Activated T-cell treated with anti-CD3 and anti-CD28 coated beads, Interleukin-2, amount 50 U/mL, for 72 hours (primary cell): ENCODE results near the gene ADGRL2. TPM values are rescaled to one million over a fixed set of nuclear protein-coding genes. Genes with fewer than 3 reads are reported as not detected.

ENCODE experiments used
- ATAC-seq, 2 donors: fragments of 150-1000 bp; cut with Tn5 transposase; replicated peaks in 1 of 2; 2 replicates each; pipeline ENCODE4 v1.10.0; 2021; ENCODE audit warnings: moderate library complexity in 2 of 2, mild to moderate bottlenecking in 1 of 2
- DNase-seq, 2 donors: peaks; one replicate each; pipeline ENCODE4 v3.0.0; 2021 to 2022; ENCODE audit warnings: mixed read lengths in 1 of 2
- H3K27ac Mint-ChIP-seq: one replicate; pipeline ENCODE4 v1.8.0; 2022; ENCODE audit warnings: mild to moderate bottlenecking, moderate library complexity, mixed read lengths
- H3K27me3 Mint-ChIP-seq: one replicate; pipeline ENCODE4 v1.8.0; 2022; ENCODE audit warnings: low read depth, mixed read lengths
- H3K36me3 Mint-ChIP-seq, 2 donors: one replicate each; pipeline ENCODE4 v1.8.0; 2022; ENCODE audit warnings: mixed read lengths in 2 of 2, mild to moderate bottlenecking in 1 of 2; ENCODE audit not compliant: insufficient read depth in 2 of 2
- H3K4me1 Mint-ChIP-seq: one replicate; pipeline ENCODE4 v1.8.0; 2022; ENCODE audit warnings: low read depth, mixed read lengths
- H3K4me3 Mint-ChIP-seq, 2 donors: one replicate each; pipeline ENCODE4 v1.8.0; 2022; ENCODE audit warnings: mild to moderate bottlenecking in 2 of 2, mixed read lengths in 2 of 2, moderate library complexity in 2 of 2
- H3K9me3 Mint-ChIP-seq, 2 donors: one replicate each; pipeline ENCODE4 v1.8.0; 2022; ENCODE audit warnings: mixed read lengths in 2 of 2
- total RNA-seq, 2 donors: library from RNA; stranded (reverse); gene quantifications; one replicate each; pipeline ENCODE4 v1.2.3, GENCODE V29; 2022

ADGRL2 gene
- total RNA-seq: not detected

DNA sequence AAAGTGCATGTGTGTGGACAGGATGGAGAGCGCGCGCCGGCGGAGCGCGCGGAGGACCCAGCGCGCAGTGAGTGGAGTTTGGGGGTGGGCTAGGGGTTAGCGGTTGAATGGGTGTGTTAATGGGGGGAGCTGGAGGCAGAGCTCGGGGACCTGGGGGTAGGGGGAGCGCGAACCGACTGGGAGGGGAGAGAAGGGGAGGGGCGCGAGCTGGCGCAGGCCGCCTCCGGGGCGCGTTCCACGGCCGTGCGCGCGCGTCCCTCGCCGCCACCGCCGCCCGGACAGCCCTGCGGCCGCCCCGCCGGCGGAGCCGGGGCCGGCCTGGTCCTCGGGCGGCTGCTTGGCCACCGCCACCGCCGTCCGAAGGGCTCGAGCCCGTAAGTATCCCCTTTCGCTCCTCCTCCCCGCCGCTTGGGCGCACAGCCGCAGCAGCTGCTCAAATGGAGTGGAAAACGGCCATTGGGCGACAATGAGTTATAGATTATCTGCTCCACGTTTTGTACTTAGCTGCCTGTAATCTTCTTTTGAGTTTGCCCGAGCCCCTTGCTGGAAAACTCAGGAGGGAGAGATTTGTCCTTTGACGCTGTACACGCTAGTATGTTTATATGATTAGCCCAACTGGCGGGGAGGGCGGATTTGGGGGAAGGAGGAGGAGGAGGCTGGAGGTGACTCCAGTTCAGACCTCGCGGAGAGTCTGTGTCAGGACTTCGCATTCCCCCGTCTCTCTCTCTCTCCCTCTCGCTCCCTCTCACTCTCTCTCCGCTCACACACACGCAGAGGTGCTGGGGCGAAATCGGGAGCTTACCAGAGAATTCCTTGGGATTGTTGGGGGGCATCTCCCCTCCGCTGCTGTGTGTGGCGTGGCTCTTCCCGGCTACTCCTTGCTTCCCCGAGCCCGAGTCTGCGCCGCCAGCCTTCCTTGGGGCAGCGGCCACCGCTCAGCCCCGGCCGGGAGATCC, at the start of gene ADGRL2:
TSS of gene ADGRL2 (plus strand) at position 240 of the 956 bp plus-strand sequence. CDS start 36,051 bp downstream, outside the sequence.
- DNase-seq: peak in 1 of 2 donors; percentile 18
- Mint-ChIP-seq H3K4me1 (peaks cover 13% of the 10 kb centered on the region), H3K27ac (no peak within 1 kb of the TSS), H3K4me3 (peak within 1 kb of the TSS; percentile 76 to 80), H3K36me3 (no peaks in the 10 kb centered on the region), H3K27me3 (peaks cover 52% of the 10 kb centered on the region), H3K9me3 (no peaks in the 10 kb centered on the region)
- ATAC-seq: peak; percentile 55 to 69

- peaks cover 2 to 4% of the 10 kb centered on the region in 2 donors for H3K9me3 Mint-ChIP-seq
- ATAC-seq: no peak
- no peaks in the 10 kb centered on the region for H3K36me3 Mint-ChIP-seq
- no peak overlapping the region for H3K4me3 Mint-ChIP-seq
- DNase-seq: no peak
- no peak overlapping the region for H3K27ac Mint-ChIP-seq
- no peaks in the 10 kb centered on the region for H3K27me3 Mint-ChIP-seq
- H3K4me1 Mint-ChIP-seq: no peaks in the 10 kb centered on the region
Measured at GRCh38 chr1:81752840-81753239, 47.9 kb upstream of the ADGRL2 start.

DNA sequence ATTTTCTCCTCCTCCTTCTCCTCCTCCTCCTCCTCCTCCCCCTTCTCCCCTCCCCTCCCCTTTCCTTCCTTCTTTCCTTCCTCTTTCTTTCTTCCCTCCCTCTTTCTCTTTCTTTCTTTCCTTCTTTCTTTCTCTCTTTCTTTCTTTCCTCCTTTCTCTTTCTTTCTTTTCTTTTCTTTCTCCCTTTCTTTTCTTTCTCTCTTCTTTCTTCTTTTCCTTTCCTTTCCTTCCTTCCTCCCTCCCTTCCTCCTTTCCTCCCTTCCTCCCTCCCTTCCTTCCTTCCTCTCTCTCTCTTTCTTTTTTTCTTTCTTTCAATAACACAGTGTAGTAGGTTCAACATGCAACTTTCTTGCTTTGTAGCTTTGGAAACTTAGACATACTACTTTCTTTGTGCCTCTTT, 46.3 kb upstream of the ADGRL2 start:
- peaks cover 2 to 3% of the 10 kb centered on the region in 2 donors for H3K9me3 Mint-ChIP-seq
- no peaks in the 10 kb centered on the region for H3K4me1 Mint-ChIP-seq
- no peaks in the 10 kb centered on the region for H3K36me3 Mint-ChIP-seq
- H3K27me3 Mint-ChIP-seq: no peaks in the 10 kb centered on the region
- no peak overlapping the region for H3K27ac Mint-ChIP-seq
- DNase-seq (no peak), ATAC-seq (no peak)
- no peak overlapping the region for H3K4me3 Mint-ChIP-seq

DNA sequence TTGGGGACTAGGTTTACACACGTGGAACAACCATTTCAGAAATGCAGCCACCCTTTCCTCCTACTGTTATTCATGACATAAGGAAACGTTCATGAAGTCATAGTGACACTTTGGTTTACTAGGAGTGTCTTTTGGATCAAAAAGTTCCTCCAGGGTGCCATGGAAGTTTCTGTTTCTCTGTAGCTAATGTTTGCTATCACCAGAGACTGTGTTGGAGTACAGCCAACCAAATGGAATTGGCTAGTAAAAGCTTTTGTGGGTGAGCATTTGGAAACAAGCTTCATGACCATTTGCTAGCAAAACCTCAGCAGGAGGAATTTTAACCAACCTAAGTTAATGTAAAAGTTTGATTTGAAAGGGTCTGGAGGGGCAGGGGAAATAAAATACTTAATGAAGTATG, 43.9 kb upstream of the ADGRL2 start:
- peaks cover 0 to 2% of the 10 kb centered on the region in 2 donors for H3K9me3 Mint-ChIP-seq
- H3K27me3 Mint-ChIP-seq: no peaks in the 10 kb centered on the region
- H3K36me3 Mint-ChIP-seq: no peaks in the 10 kb centered on the region
- no peak overlapping the region for H3K4me3 Mint-ChIP-seq
- H3K4me1 Mint-ChIP-seq: no peaks in the 10 kb centered on the region
- ATAC-seq (no peak), DNase-seq (no peak)
- no peak overlapping the region for H3K27ac Mint-ChIP-seq

- ATAC-seq: no peak
Measured at GRCh38 chr1:81757398-81758020, 43.2 kb upstream of the ADGRL2 start.

GRCh38 chr1:81758181-81758580, 42.6 kb upstream of the ADGRL2 start:
- no peaks in the 10 kb centered on the region for H3K4me1 Mint-ChIP-seq
- ATAC-seq (no peak), DNase-seq (no peak)
- H3K9me3 Mint-ChIP-seq: peaks cover 0 to 1% of the 10 kb centered on the region in 2 donors
- no peaks in the 10 kb centered on the region for H3K27me3 Mint-ChIP-seq
- H3K4me3 Mint-ChIP-seq: no peak overlapping the region
- H3K36me3 Mint-ChIP-seq: no peaks in the 10 kb centered on the region
- no peak overlapping the region for H3K27ac Mint-ChIP-seq

More at GRCh38 chr1:81757398-81758020, 43.2 kb upstream of the ADGRL2 start:
- Mint-ChIP-seq H3K27ac (no peak overlapping the region), H3K9me3 (peaks cover 0 to 3% of the 10 kb centered on the region in 2 donors), H3K27me3 (no peaks in the 10 kb centered on the region), H3K4me3 (no peak overlapping the region), H3K36me3 (no peaks in the 10 kb centered on the region), H3K4me1 (no peaks in the 10 kb centered on the region)
- no peak for DNase-seq

DNA sequence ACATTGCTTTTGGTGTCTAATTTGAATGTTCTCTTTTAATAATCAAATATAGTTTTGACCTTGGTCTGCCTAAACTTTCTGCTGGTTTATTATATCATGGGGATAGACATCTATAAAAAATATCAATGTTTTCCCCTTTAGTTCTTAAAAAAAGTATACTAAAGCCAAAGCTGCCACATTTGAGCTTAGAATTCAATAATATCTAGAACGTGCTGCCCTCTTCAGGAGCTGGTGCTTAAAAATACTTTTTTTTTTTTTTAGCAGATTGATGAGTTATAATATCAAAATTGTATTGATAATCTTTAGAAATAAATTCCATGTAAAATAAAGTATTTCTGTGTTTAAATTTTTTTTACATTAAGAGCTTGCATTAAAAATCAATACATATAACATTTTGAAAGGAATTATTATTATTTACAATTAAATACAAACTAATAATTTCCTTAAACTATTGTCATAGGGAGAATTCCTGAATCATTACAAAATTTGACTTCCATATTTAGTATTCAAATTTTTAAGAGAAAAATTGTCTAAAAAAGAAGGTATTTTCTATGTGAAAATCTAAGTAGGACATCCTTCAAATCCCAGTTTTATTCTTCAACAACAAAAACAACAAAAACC, 40.1 kb upstream of the ADGRL2 start:
- Mint-ChIP-seq H3K27me3 (no peaks in the 10 kb centered on the region), H3K27ac (no peak overlapping the region), H3K4me3 (no peak overlapping the region), H3K9me3 (peaks cover 0 to 1% of the 10 kb centered on the region in 2 donors), H3K36me3 (no peaks in the 10 kb centered on the region), H3K4me1 (no peaks in the 10 kb centered on the region)
- no peak for ATAC-seq
- no peak for DNase-seq

DNA sequence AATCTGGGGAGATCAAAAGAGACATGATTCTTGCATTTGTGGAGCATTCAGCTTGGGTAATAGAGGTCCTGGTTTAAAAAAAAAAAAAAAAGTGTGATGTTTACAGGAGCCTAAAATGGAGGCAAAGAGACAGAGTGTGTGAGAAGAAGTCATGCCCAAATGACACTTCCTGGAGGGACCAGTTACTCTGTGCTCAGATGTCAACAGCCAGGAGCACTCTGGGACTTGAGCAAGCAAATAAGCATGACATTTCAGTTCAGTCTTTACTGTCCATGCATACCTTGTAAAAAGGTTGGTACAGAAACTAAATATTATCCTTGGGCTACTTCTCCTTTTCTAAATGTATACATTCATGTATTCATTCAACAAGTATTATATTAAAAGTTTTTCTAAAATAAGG, 25.2 kb upstream of the ADGRL2 start:
- Mint-ChIP-seq H3K27ac (no peak overlapping the region), H3K27me3 (no peaks in the 10 kb centered on the region), H3K36me3 (no peaks in the 10 kb centered on the region), H3K4me3 (no peak overlapping the region), H3K9me3 (no peaks in the 10 kb centered on the region), H3K4me1 (no peaks in the 10 kb centered on the region)
- no peak for ATAC-seq
- no peak for DNase-seq

- Mint-ChIP-seq H3K27ac (no peak overlapping the region), H3K4me3 (no peak overlapping the region), H3K9me3 (peaks cover 0 to 3% of the 10 kb centered on the region in 2 donors), H3K4me1 (no peaks in the 10 kb centered on the region), H3K36me3 (no peaks in the 10 kb centered on the region), H3K27me3 (no peaks in the 10 kb centered on the region)
- no peak for ATAC-seq
- no peak for DNase-seq
Measured at GRCh38 chr1:81780705-81781454, 19.9 kb upstream of the ADGRL2 start.

DNA sequence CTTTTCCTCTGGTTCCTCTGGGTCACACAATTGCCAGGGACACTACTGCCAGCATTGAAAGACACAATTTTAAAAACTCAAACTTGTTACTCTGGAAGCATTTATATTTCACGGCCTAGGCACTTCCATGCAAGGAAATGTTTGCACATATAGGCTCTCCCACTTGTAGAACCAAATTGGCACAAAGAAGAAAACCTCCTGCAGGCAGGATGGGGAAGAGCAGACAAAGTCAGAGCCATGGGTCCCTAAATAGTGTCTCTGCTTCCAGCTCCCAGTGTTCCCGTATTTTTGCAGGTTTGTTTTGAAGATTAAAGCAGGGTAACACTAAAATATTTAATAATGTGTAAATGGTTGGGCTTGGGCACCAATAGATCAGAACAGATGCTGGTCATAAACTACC, 19.0 kb upstream of the ADGRL2 start:
- Mint-ChIP-seq H3K36me3 (no peaks in the 10 kb centered on the region), H3K27ac (no peak overlapping the region), H3K4me3 (no peak overlapping the region), H3K27me3 (no peaks in the 10 kb centered on the region), H3K4me1 (no peaks in the 10 kb centered on the region), H3K9me3 (peaks cover 0 to 3% of the 10 kb centered on the region in 2 donors)
- ATAC-seq (no peak), DNase-seq (no peak)

DNA sequence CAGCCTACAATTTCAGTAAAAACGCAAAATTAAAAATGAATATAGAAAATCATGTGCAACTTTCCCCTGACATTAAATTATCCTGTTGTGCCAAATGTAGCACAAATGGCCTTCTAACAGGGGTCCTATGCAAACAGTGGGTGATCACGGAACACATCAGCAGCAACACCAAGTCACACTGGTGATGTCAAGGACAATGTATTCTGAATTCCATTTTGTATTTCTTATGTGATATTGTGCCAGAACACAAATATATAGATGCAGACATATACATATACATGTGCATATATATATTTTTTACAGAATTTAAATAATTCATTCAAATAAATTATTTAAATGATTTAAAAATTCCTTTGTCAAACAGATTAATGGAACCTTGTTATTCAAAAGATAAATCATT, 8.6 kb upstream of the ADGRL2 start:
- H3K27ac Mint-ChIP-seq: no peak overlapping the region
- H3K9me3 Mint-ChIP-seq: no peaks in the 10 kb centered on the region
- DNase-seq: no peak
- no peak overlapping the region for H3K4me3 Mint-ChIP-seq
- H3K4me1 Mint-ChIP-seq: no peaks in the 10 kb centered on the region
- no peaks in the 10 kb centered on the region for H3K27me3 Mint-ChIP-seq
- no peak for ATAC-seq
- no peaks in the 10 kb centered on the region for H3K36me3 Mint-ChIP-seq

- Mint-ChIP-seq H3K9me3 (no peaks in the 10 kb centered on the region), H3K27ac (no peak overlapping the region), H3K27me3 (peaks cover 20% of the 10 kb centered on the region), H3K4me3 (no peak overlapping the region), H3K36me3 (no peaks in the 10 kb centered on the region), H3K4me1 (peaks cover 7% of the 10 kb centered on the region)
- DNase-seq (no peak), ATAC-seq (no peak)
Measured at GRCh38 chr1:81797701-81798100, 3.0 kb upstream of the ADGRL2 start.
